GM19351 (cell line): Measurements from ENCODE around the gene CRACR2A.

Experiments
- ATAC-seq: cut with Tn5 transposase; IDR thresholded peaks from one replicate; pipeline ENCODE4 v1.9.1; 2021; ENCODE audit warnings: mild to moderate bottlenecking, moderate library complexity; ENCODE audit not compliant: unreplicated experiment

CRACR2A gene

GRCh38 chr12:3725388-3726115, 27.4 kb downstream of the CRACR2A start:
- no peak for ATAC-seq

GRCh38 chr12:3723916-3724805, 28.7 kb downstream of the CRACR2A start:
- ATAC-seq, result no peak

- no peak for ATAC-seq
These were observed 30.5 kb downstream of the CRACR2A start for GRCh38 chr12:3722368-3722767.

- ATAC-seq, result no peak
These were observed 32.1 kb downstream of the CRACR2A start for GRCh38 chr12:3720772-3721171.

GRCh38 chr12:3718100-3718499, 34.8 kb downstream of the CRACR2A start:
- ATAC-seq, result no peak

- ATAC-seq, result no peak
These were observed 35.5 kb downstream of the CRACR2A start for GRCh38 chr12:3717283-3717898.

GRCh38 chr12:3715999-3716398, 36.9 kb downstream of the CRACR2A start:
- ATAC-seq, result no peak

- ATAC-seq, result no peak
These were observed 39.0 kb downstream of the CRACR2A start for GRCh38 chr12:3713947-3714346.

GRCh38 chr12:3713483-3713882, 39.4 kb downstream of the CRACR2A start:
- no peak for ATAC-seq

- ATAC-seq, result no peak
These were observed 40.5 kb downstream of the CRACR2A start for GRCh38 chr12:3712209-3712992.

GRCh38 chr12:3705354-3705675, 47.6 kb downstream of the CRACR2A start:
- no peak for ATAC-seq

- ATAC-seq, result no peak
These were observed 48.2 kb downstream of the CRACR2A start for GRCh38 chr12:3704512-3705353.

- ATAC-seq, result no peak
These were observed 52.0 kb downstream of the CRACR2A start for GRCh38 chr12:3700861-3701260.

GRCh38 chr12:3698218-3698974, 54.5 kb downstream of the CRACR2A start:
- no peak for ATAC-seq

- no peak for ATAC-seq
These were observed 55.5 kb downstream of the CRACR2A start for GRCh38 chr12:3697311-3697870.

- ATAC-seq, result no peak
These were observed 58.2 kb downstream of the CRACR2A start for GRCh38 chr12:3694673-3695072.

- ATAC-seq, result no peak
These were observed 60.1 kb downstream of the CRACR2A start for GRCh38 chr12:3692616-3693365.

GRCh38 chr12:3686463-3686862, 66.4 kb downstream of the CRACR2A start:
- ATAC-seq, result no peak
